A375 (cell line): ENCODE data around the gene SOX18. TPM values are rescaled to one million over a fixed set of nuclear protein-coding genes. Genes with fewer than 3 reads are reported as not detected.

Source experiments
- small RNA-seq: library from RNA; depleted of rRNA; stranded (forward); fragments of <200 nt; gene quantifications from one replicate; pipeline ENCODE3, GENCODE V24; 2014
- total RNA-seq: library from RNA; depleted of rRNA; stranded (reverse); fragments of >200 nt; shearing (Covaris generic); gene quantifications from 2 replicates; pipeline ENCODE4 v1.2.3, GENCODE V29; 2014; rRNA removed

Gene SOX18
- total RNA-seq, result 0.72 and 1.2 TPM in 2 replicates

DNA sequence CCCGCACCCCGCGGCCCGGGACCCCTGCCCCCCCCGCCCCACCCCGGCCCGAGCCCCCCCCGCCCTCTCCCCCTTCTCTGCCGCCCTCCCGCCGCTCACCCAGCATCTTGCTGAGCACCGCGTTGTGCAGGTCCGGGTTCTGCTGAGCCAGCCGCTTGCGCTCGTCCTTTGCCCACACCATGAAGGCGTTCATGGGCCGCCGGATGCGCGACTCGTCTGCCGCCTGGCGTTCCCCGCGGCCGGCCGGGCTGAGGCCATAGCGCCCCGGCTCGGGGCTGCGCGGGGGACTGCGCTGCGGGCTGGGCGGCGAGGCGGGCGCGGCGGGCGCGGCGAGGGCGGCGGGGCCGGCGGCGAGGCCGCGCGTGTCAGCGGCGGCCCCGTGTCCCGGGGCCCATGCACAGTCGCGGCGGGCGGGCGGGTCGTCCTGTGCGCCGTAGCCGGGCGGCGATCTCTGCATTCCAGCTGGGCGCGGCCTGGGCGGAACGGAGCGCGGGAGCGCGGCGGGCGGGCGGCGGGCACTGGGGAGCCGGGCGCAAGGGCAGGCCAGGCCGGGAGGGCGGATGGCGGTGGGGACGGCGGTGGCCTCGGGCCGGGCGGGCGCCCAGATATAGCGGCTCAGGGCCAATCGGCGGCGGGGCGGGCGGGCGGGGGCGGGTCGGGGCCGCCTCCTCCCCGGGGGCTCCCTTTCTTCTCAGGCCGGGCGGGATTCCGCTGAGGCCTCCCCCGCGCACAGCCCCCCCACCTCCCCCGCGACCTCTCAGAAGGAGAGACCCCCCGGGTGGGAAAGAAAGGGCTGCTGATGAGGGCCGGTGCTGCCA, at the start of gene SOX18:
TSS of gene SOX18 (minus strand) at position 580 of the 818 bp plus-strand sequence. CDS start at position 457, 123 bp downstream.

DNA sequence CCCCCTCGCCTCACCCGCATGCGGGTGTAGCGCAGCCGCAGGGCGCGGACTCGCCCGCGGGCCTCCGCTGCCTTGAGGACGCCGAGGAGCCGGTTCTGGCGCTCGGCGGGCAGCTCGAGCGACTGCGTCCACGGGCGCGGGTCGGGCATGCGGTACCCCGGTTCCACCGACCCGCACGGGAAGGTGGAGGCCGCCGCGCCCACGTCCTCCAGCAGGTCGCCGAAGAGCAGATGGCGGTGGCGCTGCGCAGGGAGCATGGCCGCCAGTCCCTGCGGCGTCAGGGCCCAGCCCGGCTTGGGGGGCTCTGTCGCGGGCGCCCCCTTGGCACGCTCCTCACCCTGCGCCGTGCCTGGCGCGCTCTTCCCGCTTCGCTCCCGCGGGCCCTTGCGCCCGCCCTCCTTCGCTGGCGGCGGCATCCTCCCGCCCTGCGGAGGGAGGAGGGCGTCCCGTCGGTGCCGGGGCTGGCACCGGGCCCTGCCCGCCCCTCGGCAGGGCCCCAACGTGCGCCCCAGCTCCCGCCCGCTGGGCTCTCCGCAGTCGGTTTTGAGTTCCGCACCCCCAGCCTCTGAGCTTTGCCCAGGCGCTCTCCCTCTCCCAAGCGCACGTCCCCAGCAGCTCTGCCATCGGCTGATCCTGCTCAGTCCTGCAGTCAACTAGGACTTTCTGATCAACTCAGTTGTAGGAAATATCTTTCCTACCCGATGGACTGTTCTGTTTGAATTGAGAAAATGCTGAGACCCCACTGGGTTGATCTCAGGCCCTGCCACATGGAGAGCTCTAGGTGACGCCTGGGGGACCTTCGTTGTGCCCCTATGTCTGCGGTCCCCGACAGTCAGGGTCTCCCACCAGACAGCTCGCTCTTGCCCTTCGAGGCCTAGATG, 34.6 kb upstream of the SOX18 start, which contains the start of gene LKAAEAR1:
TSS of gene LKAAEAR1 (minus strand) at position 595 of the 881 bp plus-strand sequence. CDS start at position 416, 179 bp downstream.

DNA sequence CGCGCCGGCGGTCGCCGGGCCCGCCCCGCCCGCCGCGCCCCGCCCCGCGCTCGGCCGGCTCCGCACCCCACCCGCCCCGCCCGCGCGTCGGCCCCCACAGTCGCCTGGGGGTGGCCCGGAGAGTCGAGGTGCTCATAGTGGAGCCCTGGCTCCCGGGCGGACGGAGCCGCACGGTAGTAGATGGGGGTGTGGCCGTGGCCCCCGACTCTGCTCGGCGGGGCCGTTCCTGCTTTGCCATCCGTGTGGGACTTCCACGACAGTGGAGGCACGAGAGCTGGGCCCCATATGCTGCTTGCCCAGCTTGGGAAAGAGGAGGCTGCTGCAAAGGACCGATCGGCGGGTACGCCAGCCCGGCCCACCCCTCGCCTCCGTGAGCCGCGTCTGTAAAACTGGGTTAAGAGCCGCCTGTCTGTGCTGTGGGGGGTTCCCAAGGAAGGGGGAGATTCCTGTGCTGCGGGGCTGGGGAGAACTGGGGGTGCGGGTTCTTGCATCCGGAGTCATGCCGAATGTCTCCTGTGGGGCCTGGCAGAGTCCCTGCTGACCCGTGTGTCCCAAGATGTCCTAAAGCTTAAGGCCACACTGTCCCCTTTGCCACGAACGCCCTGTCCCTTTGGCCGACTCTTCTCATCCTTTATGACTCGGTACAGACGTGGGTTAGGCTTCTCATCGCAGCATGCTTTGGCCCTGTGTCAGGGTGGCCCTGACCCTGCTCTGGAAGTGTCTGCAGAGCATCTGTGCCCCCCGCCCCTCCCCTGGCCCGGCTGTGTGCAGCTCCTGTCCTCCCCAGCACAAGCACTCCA, 30.8 kb upstream of the SOX18 start, which contains the start of gene OPRL1:
TSS of gene OPRL1 (plus strand) at position 70 of the 800 bp plus-strand sequence. CDS start 12,639 bp downstream, outside the sequence.

DNA sequence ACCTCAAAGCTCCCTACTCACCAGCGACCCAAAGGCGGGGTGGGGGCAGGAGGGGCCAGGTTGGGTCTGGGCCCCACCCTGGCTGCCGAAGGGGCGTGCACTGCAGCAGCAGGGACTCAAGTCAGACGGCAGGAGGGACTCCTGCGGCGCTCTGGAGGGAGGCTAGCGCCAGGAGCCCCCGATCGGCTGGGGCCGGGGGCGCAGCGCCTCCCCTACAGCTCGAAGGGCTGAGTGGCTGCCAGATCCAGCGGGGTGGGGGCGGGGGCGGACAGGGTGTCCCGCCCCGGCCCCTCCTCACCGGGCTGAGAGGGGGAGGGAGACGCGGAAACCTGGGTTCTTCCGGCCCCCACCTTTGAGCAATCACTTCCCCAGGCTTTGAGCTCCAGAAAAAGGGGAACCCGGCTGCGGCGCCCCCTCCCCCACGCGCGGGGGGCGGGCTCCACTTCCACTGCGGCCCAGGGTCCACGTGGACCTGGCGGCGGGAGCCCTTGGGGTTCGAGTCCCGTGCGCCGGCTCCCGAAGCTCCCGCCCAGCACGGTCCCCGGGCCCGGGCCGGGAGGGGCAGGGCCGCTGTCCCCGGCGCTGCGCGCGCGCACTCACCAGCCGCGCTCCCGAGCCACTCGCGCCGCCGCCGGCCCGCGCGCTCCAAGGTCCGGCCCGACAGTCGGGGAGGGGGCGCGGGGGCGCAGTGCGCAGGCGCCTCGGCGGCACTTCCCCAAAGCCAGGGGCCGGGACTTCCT, 30.0 kb upstream of the SOX18 start, which contains the start of gene RGS19:
TSS of gene RGS19 (minus strand) at position 246 of the 740 bp plus-strand sequence. CDS start 2,632 bp downstream, outside the sequence.

DNA sequence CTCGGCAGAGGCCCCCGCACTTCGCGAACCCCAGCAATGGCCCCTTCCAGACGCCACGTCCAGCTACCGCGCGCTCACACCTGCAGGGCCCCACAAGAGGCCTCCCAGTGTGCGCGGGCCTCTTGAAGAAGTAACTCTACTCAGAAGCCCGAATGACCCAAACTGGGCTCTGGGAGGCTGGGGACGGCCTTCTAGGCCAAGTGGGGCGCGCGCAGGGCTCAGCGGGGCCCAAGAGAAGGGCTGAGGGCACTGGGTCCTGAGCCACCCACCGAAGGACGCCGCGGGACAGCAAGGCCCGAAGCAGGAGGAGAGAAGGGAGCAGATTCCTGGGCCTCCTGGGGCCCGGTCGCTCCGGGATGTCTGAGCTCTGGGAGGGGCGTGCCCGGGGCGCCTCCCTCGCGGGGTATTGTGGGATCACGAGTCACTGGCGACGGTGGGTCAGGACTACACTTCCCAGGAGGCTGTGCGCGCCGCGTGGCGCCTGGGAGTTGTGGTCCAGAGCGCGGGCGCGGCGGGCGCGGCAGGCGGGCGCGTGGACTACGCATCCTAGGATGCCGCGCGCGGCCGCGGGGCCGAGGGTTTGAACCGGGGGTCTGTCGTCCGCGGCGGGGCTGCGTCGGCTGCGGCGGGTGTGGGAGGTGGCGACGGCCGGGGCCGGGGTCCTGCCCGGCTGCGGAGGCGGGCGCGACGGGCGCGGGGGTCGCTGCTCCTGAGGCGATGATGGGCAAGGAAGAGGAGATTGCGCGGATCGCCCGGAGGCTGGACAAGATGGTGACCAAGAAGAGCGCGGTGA, 13.4 kb upstream of the SOX18 start, which contains the start of gene TCEA2:
TSS of gene TCEA2 (plus strand) at position 603 of the 793 bp plus-strand sequence. CDS start at position 718, 115 bp downstream.

DNA sequence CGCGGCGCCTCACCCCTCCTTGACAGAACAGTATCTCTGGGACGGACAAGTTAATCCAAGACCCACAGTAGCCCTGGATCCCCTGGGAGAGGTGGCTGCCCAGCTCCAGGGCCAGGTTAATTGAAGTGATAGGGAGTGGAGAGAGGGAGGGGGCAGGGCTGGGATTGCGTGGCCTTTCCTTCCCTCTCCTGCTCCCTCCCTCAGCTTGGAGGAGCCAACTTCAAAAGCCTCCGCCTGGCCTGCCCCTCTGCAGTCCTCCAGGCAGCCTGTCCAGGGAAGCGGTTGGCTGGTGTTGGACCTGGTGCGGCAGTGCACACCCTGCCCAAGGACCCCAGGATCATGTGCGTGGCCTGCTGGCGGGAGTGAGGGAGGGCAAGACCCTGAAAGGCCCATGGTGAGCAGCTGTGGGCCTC, 13.5 kb downstream of the SOX18 start, which contains the start of gene C20orf204:
TSS of gene C20orf204 (plus strand) at position 250 of the 413 bp plus-strand sequence. CDS start at position 392, 142 bp downstream.

Small RNAs within 50 kb of the gene (small RNA-seq; reads per million reads assigned to genes)
- gene AL355803.1, result not detected
- gene MIR6813, result not detected

Other genes starting within 250 kb of the SOX18 start
- 1.4 and 1.9 TPM in 2 replicates for gene ZBTB46, start 218.4 kb downstream of the SOX18 start, total RNA-seq
- not detected in 2 replicates for gene ABHD16B, start 188.1 kb downstream of the SOX18 start, total RNA-seq
- gene TPD52L2, start 184.4 kb downstream of the SOX18 start, total RNA-seq, result 92.3 and 97.2 TPM in 2 replicates
- 38.0 and 38.7 TPM in 2 replicates for gene DNAJC5, start 154.5 kb downstream of the SOX18 start, total RNA-seq
- gene UCKL1, start 93.2 kb downstream of the SOX18 start, total RNA-seq, result 36.6 and 41.2 TPM in 2 replicates
- gene ZNF512B, start 79.7 kb downstream of the SOX18 start, total RNA-seq, result 20.1 and 22.8 TPM in 2 replicates
- 1.7 and 1.9 TPM in 2 replicates for gene SAMD10, start 70.0 kb downstream of the SOX18 start, total RNA-seq
- 99.3 and 101 TPM in 2 replicates for gene PRPF6, start 68.5 kb downstream of the SOX18 start, total RNA-seq
- 1.8 and 2.1 TPM in 2 replicates for gene C20orf204, start 13.5 kb downstream of the SOX18 start, total RNA-seq
- gene TCEA2, start 13.6 kb upstream of the SOX18 start, total RNA-seq, result 47.0 and 53.8 TPM in 2 replicates
- gene RGS19, start 29.9 kb upstream of the SOX18 start, total RNA-seq, result 28.6 and 30.1 TPM in 2 replicates
- gene OPRL1, start 30.4 kb upstream of the SOX18 start, total RNA-seq, result 0.34 and 0.41 TPM in 2 replicates
- gene LKAAEAR1, start 34.8 kb upstream of the SOX18 start, total RNA-seq, result 0.94 and 0.98 TPM in 2 replicates
- gene NPBWR2, start 57.9 kb upstream of the SOX18 start, total RNA-seq, result not detected in 2 replicates
- 0.80 and 1.1 TPM in 2 replicates for gene MYT1, start 114.8 kb upstream of the SOX18 start, total RNA-seq
- gene PCMTD2, start 206.1 kb upstream of the SOX18 start, total RNA-seq, result 117 and 120 TPM in 2 replicates